GM20431 (cell line): ENCODE measurements around the gene ATXN7L1.
"Not testable (repeated sequence)": the region's sequence is repeated elsewhere in the genome, so short reads cannot be mapped to it uniquely, and the experiment has no call there.

Experiments
- in situ Hi-C: fragments of 300-500 bp; cut with MseI, MboI; formaldehyde crosslinking; loops from one replicate; pipeline ENCODE4 v1.15.0; 2020; ENCODE audit warnings: low sequenced_read_pairs; ENCODE audit not compliant: unreplicated experiment

The ATXN7L1 gene

GRCh38 chr7:105719395-105719794, 157.0 kb downstream of the ATXN7L1 start:
- in situ Hi-C loops, result no loop called here

GRCh38 chr7:105718511-105718925, 157.9 kb downstream of the ATXN7L1 start:
- in situ Hi-C loops, result no loop called here

- in situ Hi-C loops, result no loop called here
These were observed 160.9 kb downstream of the ATXN7L1 start for GRCh38 chr7:105715528-105715927.

GRCh38 chr7:105713488-105714465, 162.6 kb downstream of the ATXN7L1 start:
- in situ Hi-C loops, result no loop called here

- in situ Hi-C loops, result no loop called here
These were observed 163.5 kb downstream of the ATXN7L1 start for GRCh38 chr7:105712877-105713276.

GRCh38 chr7:105711726-105712402, 164.5 kb downstream of the ATXN7L1 start:
- in situ Hi-C loops, result no loop called here

GRCh38 chr7:105710720-105711119, 165.7 kb downstream of the ATXN7L1 start:
- in situ Hi-C loops, result not testable (repeated sequence)

- in situ Hi-C loops, result no loop called here
These were observed 167.7 kb downstream of the ATXN7L1 start for GRCh38 chr7:105708763-105709080.

- in situ Hi-C loops, result no loop called here
These were observed 168.2 kb downstream of the ATXN7L1 start for GRCh38 chr7:105707967-105708762.

GRCh38 chr7:105707381-105707780, 169.0 kb downstream of the ATXN7L1 start:
- in situ Hi-C loops, result no loop called here

GRCh38 chr7:105705427-105705826, 171.0 kb downstream of the ATXN7L1 start:
- in situ Hi-C loops, result no loop called here

- in situ Hi-C loops, result no loop called here
These were observed 173.0 kb downstream of the ATXN7L1 start for GRCh38 chr7:105703207-105703930.

GRCh38 chr7:105699568-105700236, 176.7 kb downstream of the ATXN7L1 start:
- in situ Hi-C loops, result no loop called here

GRCh38 chr7:105698531-105698930, 177.9 kb downstream of the ATXN7L1 start:
- in situ Hi-C loops, result no loop called here

GRCh38 chr7:105697753-105698152, 178.6 kb downstream of the ATXN7L1 start:
- in situ Hi-C loops, result no loop called here

GRCh38 chr7:105697169-105697568, 179.2 kb downstream of the ATXN7L1 start:
- in situ Hi-C loops, result not testable (repeated sequence)

- in situ Hi-C loops, result no loop called here
These were observed 182.8 kb downstream of the ATXN7L1 start for GRCh38 chr7:105693576-105693975.

GRCh38 chr7:105691680-105692564, 184.5 kb downstream of the ATXN7L1 start:
- in situ Hi-C loops, result no loop called here
